CD14-positive monocyte (primary cell): ENCODE measurements around the gene KIF26A. TPM values are rescaled to one million over a fixed set of nuclear protein-coding genes. Genes with fewer than 3 reads are reported as not detected.

Experiments used
- DNase-seq, 3 donors: peaks; one replicate each; pipeline ENCODE4 v3.0.0-alpha.2; 2011 to 2022
- H2AFZ ChIP-seq: 2 replicates; pipeline ENCODE4 v1.6.0; 2012; ENCODE audit warnings: mild to moderate bottlenecking, low read depth, low read length, inconsistent platforms; ENCODE audit not compliant: insufficient read depth, poor library complexity, severe bottlenecking
- H3K27ac ChIP-seq, 2 donors: 1 replicate in 1 of 2; 2 replicates in 1 of 2; pipeline ENCODE4 v1.5.1; 2012 to 2013; ENCODE audit warnings: low read length in 2 of 2, control low read depth in 1 of 2, inconsistent platforms in 1 of 2, low read depth in 1 of 2, mild to moderate bottlenecking in 1 of 2
- H3K27me3 ChIP-seq, 2 donors: one replicate each; pipeline versions ENCODE4 v1.6.0 to v1.6.1; 2011 to 2013; ENCODE audit warnings: low read length in 2 of 2; ENCODE audit not compliant: control insufficient read depth in 2 of 2, insufficient read depth in 2 of 2
- H3K36me3 ChIP-seq, 2 donors: replicated peaks in 1 of 2; 1 replicate in 1 of 2; 2 replicates in 1 of 2; pipeline versions ENCODE4 v1.5.1 to v1.6.1; 2012 to 2013; ENCODE audit warnings: low read length in 2 of 2, control low read depth in 1 of 2, inconsistent platforms in 1 of 2, mild to moderate bottlenecking in 1 of 2; ENCODE audit not compliant: insufficient read depth in 2 of 2, control insufficient read depth in 1 of 2
- H3K4me1 ChIP-seq, 2 donors: 1 replicate in 1 of 2; 2 replicates in 1 of 2; pipeline versions ENCODE4 v1.5.1 to v1.6.1; 2012 to 2013; ENCODE audit warnings: low read length in 2 of 2, control low read depth in 1 of 2, inconsistent platforms in 1 of 2, mild to moderate bottlenecking in 1 of 2, moderate library complexity in 1 of 2; ENCODE audit not compliant: insufficient read depth in 2 of 2, control insufficient read depth in 1 of 2
- H3K4me2 ChIP-seq: replicated peaks from 2 replicates; pipeline ENCODE3; 2012; ENCODE audit warnings: low read length, moderate library complexity, mild to moderate bottlenecking; ENCODE audit not compliant: poor library complexity, severe bottlenecking; ENCODE audit errors: extremely low read depth
- H3K4me3 ChIP-seq, 3 experiments: fragments of 200-600 bp in 1 of 3; sonication (generic) in 1 of 3; replicated peaks in 1 of 3; 1 replicate in 2 of 3; 2 replicates in 1 of 3; pipeline ENCODE4 v1.5.1; 2011 to 2013; ENCODE audit warnings: low read length in 3 of 3, mild to moderate bottlenecking in 3 of 3, control low read depth in 2 of 3, low read depth in 2 of 3, inconsistent platforms in 1 of 3, moderate library complexity in 1 of 3
- H3K79me2 ChIP-seq: 2 replicates; pipeline ENCODE4 v1.6.0; 2012; ENCODE audit warnings: mild to moderate bottlenecking, control low read depth, inconsistent platforms, low read length, moderate library complexity; ENCODE audit not compliant: insufficient read depth
- H3K9ac ChIP-seq: 2 replicates; pipeline ENCODE4 v1.6.0; 2017; ENCODE audit warnings: low read length, mild to moderate bottlenecking; ENCODE audit not compliant: insufficient read depth, poor library complexity, severe bottlenecking
- H3K9me3 ChIP-seq, 2 donors: replicated peaks in 1 of 2; 1 replicate in 1 of 2; 2 replicates in 1 of 2; pipeline versions ENCODE4 v1.5.1 to v1.6.1; 2012 to 2013; ENCODE audit warnings: low read length in 2 of 2, control low read depth in 1 of 2; ENCODE audit not compliant: control insufficient read depth in 1 of 2, insufficient read depth in 1 of 2
- H4K20me1 ChIP-seq: 2 replicates; pipeline ENCODE4 v1.6.0; 2012; ENCODE audit warnings: mild to moderate bottlenecking, low read length, control low read depth, moderate library complexity; ENCODE audit not compliant: insufficient read depth
- H3K27ac Mint-ChIP-seq, 7 donors: one replicate each; pipeline ENCODE4 v1.8.0; 2020; ENCODE audit warnings: mild to moderate bottlenecking in 7 of 7, mixed read lengths in 7 of 7, moderate library complexity in 6 of 7, inconsistent platforms in 2 of 7
- H3K27me3 Mint-ChIP-seq, 3 donors: one replicate each; pipeline ENCODE4 v1.8.0; 2021 to 2022; ENCODE audit warnings: low read depth in 3 of 3, mild to moderate bottlenecking in 3 of 3, mixed read lengths in 3 of 3, moderate library complexity in 3 of 3, inconsistent platforms in 1 of 3
- H3K36me3 Mint-ChIP-seq, 2 donors: one replicate each; pipeline ENCODE4 v1.8.0; 2020; ENCODE audit warnings: mixed read lengths in 2 of 2, inconsistent platforms in 1 of 2, mild to moderate bottlenecking in 1 of 2
- H3K4me1 Mint-ChIP-seq: one replicate; pipeline ENCODE4 v1.8.0; 2020; ENCODE audit warnings: mild to moderate bottlenecking, mixed read lengths
- H3K4me3 Mint-ChIP-seq, 2 donors: one replicate each; pipeline ENCODE4 v1.8.0; 2020; ENCODE audit warnings: mild to moderate bottlenecking in 2 of 2, mixed read lengths in 2 of 2, moderate library complexity in 1 of 2
- H3K9me3 Mint-ChIP-seq, 7 donors: one replicate each; pipeline ENCODE4 v1.8.0; 2020 to 2022; ENCODE audit warnings: mixed read lengths in 7 of 7, mild to moderate bottlenecking in 6 of 7, moderate library complexity in 6 of 7, inconsistent platforms in 2 of 7
- WGBS: methylation state at CpG from one replicate; pipeline ENCODE4 v1.1.5; 2013; ENCODE audit warnings: missing lambda C conversion rate; ENCODE audit not compliant: insufficient coverage; 5-methylcytosine and 5-hydroxymethylcytosine counted together
- intact Hi-C, 2 donors: fragments of 100-400 bp; cut with micrococcal nuclease; formaldehyde crosslinking; loops; one replicate each; pipeline versions ENCODE4 v1.15.0 to v1.15.1; 2023
- polyA plus RNA-seq, 3 donors: library from polyadenylated mRNA; depleted of rRNA in 1 of 3; unstranded in 2 of 3; stranded (reverse) in 1 of 3; fragments of 300-500 nt in 2 of 3; fragments of >200 nt in 1 of 3; fragmentation: Illumina TruSeq in 2 of 3; gene quantifications; 1 replicate in 2 of 3; 2 replicates in 1 of 3; pipeline ENCODE4 v1.2.3, GENCODE V29; 2012 to 2021
- TF ChIP-seq, protein P1 (sequence below): fragments of 200-600 bp; IDR thresholded peaks from one replicate; pipeline ENCODE4 v1.8.0; 2022; ENCODE audit warnings: antibody characterized with exemption, mild to moderate bottlenecking

KIF26A gene
- polyA plus RNA-seq, 3 donors: not detected

DNA sequence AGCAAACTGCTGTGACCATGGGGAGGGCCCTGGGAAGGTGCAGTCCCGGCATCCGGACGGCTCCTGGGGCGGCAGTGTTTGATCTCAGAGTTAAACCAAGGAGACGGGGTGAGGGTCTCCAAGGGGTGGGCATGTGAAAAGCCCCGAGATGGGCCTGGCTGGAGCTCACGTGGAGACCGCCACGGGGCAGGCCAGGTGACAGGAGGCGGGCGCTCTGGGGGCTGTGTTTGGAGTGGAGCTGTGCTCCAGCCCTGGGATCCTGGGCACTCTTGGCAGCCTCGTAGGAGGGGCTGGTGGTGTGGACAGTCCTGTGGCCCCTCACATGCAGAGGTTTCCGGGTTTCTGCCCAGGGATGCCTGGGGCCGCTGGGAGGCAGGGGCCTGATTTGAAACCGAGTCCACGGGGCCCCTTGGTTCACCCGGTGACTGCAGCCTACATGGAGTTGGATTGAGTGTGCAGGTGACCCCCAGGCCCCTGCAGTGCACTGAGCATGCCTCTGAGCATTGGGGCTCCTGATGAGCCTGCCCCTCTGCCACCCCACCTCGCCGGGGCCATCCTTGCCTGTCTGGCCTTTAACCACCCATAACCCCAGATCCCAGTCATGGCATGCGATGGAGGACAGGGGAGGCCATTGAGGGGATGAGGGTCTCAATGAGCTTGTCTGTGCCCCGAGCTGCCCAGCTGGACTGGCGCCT lies 8.4 kb downstream of the KIF26A start:
- Histone ChIP-seq H3K27ac (no peak overlapping the region), H3K4me3 (no peak overlapping the region), H3K4me2 (no peak overlapping the region), H4K20me1 (no peaks in the 10 kb centered on the region), H2AFZ (no peak overlapping the region), H3K4me1 (no peaks in the 10 kb centered on the region), H3K9me3 (no peaks in the 10 kb centered on the region), H3K79me2 (no peaks in the 10 kb centered on the region), H3K36me3 (no peaks in the 10 kb centered on the region), H3K27me3 (no peaks in the 10 kb centered on the region), H3K9ac (no peak overlapping the region)
- intact Hi-C loops: no loop called here
- Mint-ChIP-seq H3K9me3 (peaks cover 0 to 1% (median 0%) of the 10 kb centered on the region in 7 donors), H3K36me3 (no peaks in the 10 kb centered on the region), H3K4me3 (no peak overlapping the region), H3K4me1 (no peaks in the 10 kb centered on the region), H3K27ac (no peak overlapping the region), H3K27me3 (peaks cover 4 to 10% (median 7%) of the 10 kb centered on the region in 3 donors)
- WGBS: 95% methylated on average over 12 of the region's 22 CpGs
- TF ChIP-seq, protein P1, sequence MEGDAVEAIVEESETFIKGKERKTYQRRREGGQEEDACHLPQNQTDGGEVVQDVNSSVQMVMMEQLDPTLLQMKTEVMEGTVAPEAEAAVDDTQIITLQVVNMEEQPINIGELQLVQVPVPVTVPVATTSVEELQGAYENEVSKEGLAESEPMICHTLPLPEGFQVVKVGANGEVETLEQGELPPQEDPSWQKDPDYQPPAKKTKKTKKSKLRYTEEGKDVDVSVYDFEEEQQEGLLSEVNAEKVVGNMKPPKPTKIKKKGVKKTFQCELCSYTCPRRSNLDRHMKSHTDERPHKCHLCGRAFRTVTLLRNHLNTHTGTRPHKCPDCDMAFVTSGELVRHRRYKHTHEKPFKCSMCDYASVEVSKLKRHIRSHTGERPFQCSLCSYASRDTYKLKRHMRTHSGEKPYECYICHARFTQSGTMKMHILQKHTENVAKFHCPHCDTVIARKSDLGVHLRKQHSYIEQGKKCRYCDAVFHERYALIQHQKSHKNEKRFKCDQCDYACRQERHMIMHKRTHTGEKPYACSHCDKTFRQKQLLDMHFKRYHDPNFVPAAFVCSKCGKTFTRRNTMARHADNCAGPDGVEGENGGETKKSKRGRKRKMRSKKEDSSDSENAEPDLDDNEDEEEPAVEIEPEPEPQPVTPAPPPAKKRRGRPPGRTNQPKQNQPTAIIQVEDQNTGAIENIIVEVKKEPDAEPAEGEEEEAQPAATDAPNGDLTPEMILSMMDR: no peak
- no peak for DNase-seq

DNA sequence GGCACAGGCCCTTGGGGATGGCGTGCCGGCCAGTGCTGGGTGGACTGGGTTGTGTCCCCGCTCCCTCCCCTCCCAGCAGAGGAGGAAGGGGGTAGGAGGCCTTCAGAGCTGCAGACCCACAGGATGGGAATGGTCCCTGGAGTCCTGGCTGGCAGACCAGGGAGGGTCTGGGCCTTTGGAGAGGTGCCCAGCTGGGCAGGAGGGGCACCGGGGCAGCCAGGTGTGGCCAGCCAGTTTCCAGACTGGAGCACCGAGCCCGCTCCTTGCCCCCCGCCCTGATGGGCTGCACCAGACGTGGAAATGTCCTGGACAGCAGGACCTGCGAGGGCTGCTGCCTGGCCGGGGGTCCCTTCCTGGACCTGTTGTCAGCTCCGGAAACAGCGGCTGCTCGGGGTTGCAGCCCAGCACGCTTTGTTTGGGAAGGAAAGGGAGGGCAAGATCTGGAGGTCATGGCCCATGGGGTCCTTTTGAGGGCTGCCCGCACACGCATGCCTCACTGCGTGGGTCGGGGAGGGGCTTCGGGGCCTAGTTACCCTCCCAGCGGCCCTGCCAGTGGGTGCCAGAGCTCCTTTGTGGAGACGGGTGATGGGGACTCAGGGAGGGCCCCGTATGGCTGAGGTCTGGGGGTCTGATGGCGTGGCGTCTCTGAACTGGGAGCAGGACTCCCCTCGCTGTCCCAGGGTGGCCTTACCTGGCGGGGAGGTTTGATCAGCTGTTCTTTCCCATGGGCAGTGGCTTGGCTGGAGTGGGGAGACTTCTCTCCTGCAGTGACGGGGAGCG lies 9.1 kb downstream of the KIF26A start:
- intact Hi-C loops: no loop called here
- WGBS: 93% methylated on average over 22 of the region's 28 CpGs
- H3K27me3 Mint-ChIP-seq: peaks cover 2 to 10% (median 6%) of the 10 kb centered on the region in 3 donors
- TF ChIP-seq, protein P1: no peak
- Histone ChIP-seq H3K9me3 (no peaks in the 10 kb centered on the region), H3K27me3 (no peaks in the 10 kb centered on the region), H3K36me3 (no peaks in the 10 kb centered on the region), H3K27ac (no peak overlapping the region), H3K4me2 (no peak overlapping the region), H3K4me3 (no peak overlapping the region), H3K79me2 (no peaks in the 10 kb centered on the region), H4K20me1 (no peaks in the 10 kb centered on the region), H2AFZ (no peak overlapping the region), H3K4me1 (no peaks in the 10 kb centered on the region), H3K9ac (no peak overlapping the region)
- no peak for DNase-seq
- H3K4me1 Mint-ChIP-seq: no peaks in the 10 kb centered on the region
- H3K27ac Mint-ChIP-seq: no peak overlapping the region
- no peak overlapping the region for H3K4me3 Mint-ChIP-seq
- no peaks in the 10 kb centered on the region for H3K36me3 Mint-ChIP-seq
- H3K9me3 Mint-ChIP-seq: peaks cover 0 to 1% (median 0%) of the 10 kb centered on the region in 7 donors
